GM12874 (cell line): ENCODE results near the gene ARHGEF16.

Source experiments
- TF ChIP-seq, protein P1 (sequence below): IDR thresholded peaks from 2 replicates; pipeline ENCODE4 v1.5.1; 2011; ENCODE audit warnings: low read depth, mild to moderate bottlenecking, control low read depth, low read length, moderate library complexity; ENCODE audit not compliant: insufficient read depth

ARHGEF16 gene

DNA sequence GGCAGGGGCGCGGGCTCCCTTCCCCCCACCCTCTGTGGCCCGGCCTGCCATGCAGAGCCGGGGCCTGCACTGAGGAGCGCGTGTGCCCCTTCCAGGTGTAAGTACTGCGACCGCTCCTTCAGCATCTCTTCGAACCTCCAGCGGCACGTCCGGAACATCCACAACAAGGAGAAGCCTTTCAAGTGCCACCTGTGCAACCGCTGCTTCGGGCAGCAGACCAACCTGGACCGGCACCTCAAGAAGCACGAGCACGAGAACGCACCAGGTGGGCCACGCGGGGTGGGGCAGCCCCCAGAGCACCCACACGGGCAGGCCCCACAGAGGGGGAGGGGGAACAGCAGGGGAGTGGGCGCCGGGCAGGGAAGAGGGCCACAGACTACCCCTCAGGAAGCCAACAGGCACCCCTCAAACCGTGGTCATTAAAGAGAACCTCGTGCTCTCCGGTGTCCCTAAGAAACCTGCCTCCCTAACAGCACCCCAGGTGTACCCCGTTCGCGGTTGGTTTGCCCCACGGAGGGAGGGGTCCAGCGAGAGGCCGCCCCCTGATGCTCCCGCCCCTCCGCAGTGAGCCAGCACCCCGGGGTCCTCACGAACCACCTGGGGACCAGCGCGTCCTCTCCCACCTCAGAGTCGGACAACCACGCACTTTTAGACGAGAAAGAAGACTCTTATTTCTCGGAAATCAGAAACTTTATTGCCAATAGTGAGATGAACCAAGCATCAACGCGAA is 28.8 kb upstream of the ARHGEF16 start:
- TF ChIP-seq, protein P1, sequence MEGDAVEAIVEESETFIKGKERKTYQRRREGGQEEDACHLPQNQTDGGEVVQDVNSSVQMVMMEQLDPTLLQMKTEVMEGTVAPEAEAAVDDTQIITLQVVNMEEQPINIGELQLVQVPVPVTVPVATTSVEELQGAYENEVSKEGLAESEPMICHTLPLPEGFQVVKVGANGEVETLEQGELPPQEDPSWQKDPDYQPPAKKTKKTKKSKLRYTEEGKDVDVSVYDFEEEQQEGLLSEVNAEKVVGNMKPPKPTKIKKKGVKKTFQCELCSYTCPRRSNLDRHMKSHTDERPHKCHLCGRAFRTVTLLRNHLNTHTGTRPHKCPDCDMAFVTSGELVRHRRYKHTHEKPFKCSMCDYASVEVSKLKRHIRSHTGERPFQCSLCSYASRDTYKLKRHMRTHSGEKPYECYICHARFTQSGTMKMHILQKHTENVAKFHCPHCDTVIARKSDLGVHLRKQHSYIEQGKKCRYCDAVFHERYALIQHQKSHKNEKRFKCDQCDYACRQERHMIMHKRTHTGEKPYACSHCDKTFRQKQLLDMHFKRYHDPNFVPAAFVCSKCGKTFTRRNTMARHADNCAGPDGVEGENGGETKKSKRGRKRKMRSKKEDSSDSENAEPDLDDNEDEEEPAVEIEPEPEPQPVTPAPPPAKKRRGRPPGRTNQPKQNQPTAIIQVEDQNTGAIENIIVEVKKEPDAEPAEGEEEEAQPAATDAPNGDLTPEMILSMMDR: no peak

DNA sequence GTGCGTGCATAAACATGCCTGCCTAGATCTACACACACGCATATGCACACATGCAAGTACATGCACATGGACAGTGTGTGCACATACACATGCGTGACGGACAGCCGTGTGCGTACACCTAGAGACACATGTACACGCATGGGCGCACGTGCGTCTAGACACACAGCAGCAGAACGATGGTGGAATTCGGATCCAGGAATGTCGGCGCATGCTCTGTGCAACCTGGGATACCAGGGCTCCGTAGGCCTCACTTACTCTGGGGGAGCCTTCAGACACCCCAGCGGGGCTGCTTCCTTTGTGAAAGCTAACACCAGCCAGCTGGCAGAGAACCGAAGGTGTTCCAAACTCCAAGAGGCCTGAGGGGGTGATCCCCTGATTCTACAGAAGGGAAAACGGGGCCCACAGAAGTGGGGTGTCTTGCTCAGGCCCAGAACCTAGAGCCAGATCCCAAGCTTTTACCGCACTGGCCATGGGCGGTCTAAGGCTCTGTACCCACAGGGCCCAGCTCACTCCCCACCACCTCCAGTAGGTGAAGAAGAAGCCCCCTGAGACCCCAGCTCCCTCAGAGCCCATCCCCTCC is 27.4 kb upstream of the ARHGEF16 start:
- TF ChIP-seq, protein P1: no peak

DNA sequence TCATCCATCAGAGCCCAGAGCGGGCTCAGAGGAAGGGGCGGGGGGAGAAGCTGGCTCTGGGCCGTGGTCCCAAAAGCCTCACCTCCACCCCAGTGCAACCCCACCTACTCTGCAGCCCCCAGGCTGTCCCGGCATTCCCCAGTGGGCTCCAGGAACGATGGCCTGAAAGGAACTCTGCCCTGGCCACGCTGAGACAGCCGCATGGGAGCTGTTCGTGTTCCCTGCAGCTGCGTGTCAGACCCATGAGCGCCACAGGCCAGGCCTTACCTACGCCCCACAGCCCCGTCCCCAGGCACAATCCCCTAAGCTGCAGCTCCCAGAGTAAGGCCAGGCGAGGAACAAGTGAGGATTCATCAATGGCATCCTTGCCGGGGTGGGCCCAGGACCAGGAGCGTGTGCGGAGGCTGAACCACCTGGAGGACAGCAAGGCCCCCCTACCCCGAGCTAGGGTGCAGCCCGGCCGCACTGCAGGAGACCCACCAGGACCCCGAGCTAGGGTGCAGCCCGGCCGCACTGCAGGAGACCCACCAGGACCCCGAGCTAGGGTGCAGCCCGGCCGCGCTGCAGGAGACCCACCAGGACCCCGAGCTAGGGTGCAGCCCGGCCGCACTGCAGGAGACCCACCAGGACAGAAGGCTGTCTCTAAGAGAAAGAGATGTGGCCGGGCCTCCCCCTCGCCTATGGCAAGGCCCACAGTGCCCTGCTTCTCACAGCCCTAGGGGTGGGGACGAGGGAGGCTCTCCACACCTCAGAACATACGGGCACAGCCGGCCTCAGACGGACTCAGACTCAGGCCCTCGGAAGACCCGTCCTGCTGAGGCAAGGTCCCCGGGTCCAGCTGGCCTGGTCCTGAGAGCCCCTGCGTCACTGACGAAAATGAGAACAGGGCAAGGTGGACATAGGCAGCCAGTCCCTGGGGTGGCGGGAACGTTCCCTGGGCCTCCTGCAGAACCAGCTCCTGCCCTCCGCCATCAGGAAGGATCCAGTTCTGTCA is 26.5 kb upstream of the ARHGEF16 start:
- TF ChIP-seq, protein P1: no peak

DNA sequence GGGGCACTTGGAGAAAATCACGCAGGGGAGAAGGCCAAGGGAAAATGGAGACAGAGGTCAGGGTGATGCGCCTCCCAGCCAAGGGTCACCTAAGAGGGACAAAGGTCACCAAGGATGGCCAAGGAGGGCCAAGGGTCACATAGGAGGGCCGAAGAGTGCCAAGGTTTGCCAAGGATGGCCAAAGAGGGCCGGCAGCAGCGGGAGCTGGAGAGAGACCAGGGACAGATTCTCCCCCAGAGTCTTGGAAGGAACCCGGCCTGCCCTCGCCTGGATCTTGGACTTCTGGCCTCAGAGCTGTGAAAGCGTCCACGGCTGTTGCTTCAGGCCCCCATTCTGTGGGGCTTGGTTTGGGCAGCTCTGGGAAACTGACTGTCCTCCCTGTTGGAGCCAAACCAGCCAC is 25.6 kb upstream of the ARHGEF16 start:
- TF ChIP-seq, protein P1: no peak

DNA sequence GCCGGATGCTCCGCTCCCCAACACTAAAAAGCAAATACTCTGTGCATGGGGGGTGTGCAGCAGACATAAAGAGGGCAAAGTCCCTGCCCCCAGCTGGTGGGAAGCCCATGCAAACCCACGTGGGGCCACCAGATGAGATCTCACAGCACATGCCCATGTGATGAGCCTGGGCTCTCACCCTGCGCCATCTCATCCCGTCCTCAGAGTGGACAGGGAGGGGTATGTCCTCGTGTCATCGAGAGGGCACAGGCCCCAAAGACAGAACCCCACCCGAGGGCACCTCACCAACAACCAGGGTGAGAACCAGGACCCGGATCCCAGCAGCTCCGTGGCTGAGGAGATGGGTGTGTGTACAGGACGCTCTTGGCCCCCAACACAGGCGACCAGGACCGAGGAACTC is 25.1 kb upstream of the ARHGEF16 start:
- TF ChIP-seq, protein P1: no peak

DNA sequence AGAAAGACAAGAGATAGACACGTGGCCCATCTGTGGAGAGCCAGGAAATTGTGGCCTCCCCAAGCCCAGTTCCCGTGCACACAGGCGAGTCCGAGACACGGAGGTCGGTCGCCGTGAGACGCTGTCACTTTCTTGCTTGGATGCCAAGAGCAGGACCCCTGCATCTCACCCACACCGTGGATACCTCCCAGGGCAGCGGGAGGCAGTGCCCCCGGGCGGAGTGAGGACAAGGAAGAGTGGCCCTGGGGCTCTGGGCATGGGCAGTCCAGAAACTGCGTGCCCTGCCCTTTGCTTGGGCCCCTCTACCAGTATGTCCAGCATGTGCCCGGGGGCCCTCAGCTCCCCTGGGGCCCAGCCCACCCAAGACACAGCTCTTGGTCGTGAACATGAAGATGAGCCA is 24.7 kb upstream of the ARHGEF16 start:
- TF ChIP-seq, protein P1: no peak

DNA sequence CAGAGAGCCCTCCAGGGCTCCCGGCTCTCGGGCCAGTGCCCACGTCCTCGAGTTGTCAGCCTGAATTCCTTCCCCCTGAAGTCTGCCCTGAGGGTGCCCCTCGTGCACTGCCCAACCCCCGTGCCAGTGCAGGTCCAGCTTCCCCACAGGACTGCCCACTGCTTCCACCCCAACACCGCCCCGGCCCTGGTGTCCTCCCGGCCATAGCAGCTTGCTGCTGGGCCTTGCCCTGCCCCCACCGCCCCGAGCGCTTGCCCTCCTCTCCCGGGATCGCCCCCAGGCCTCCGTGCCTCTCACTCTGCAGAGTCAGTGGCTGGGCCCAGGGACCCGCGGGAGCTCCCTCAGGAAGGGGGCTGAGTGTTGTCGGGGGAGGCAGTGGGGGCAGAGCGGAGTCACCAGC is 24.1 kb upstream of the ARHGEF16 start:
- TF ChIP-seq, protein P1: no peak
